Measurements from ENCODE around the gene MMP15.
"Not testable (repeated sequence)": the region's sequence is repeated elsewhere in the genome, so short reads cannot be mapped to it uniquely, and the experiment has no call there.

Gene MMP15

GRCh38 chr16:58087209-58087913 is 61.8 kb downstream of the MMP15 start:
- DNase-seq: no peak

GRCh38 chr16:58088091-58088490 is 62.5 kb downstream of the MMP15 start:
- DNase-seq: no peak

GRCh38 chr16:58090396-58090795 is 64.8 kb downstream of the MMP15 start:
- DNase-seq: not testable (repeated sequence)

- DNase-seq: no peak
These were observed 68.5 kb downstream of the MMP15 start for GRCh38 chr16:58094026-58094425.

- DNase-seq: no peak
These were observed 69.4 kb downstream of the MMP15 start for GRCh38 chr16:58094791-58095574.

GRCh38 chr16:58095575-58095960 is 70.0 kb downstream of the MMP15 start:
- DNase-seq: not testable (repeated sequence)

GRCh38 chr16:58096249-58096648 is 70.7 kb downstream of the MMP15 start:
- DNase-seq: no peak
